K562 (cell line): Measurements from ENCODE around the gene MAP3K7. TPM values are rescaled to one million over a fixed set of nuclear protein-coding genes. Genes with fewer than 3 reads are reported as not detected.

Experiments used
- ATAC-seq: fragments of 200-7000 bp; cut with Tn5 transposase; 3 replicates; pipeline ENCODE4 v1.9.1; 2020; ENCODE audit warnings: moderate library complexity
- BruUV-seq: library from RNA; stranded (reverse); fragments of 400-500 nt; replicated peaks from 2 replicates; lab custom pipeline; 2021; lab: Mats Ljungman, UMichigan
- CTCF ChIA-PET: fragments of 300-600 bp; formaldehyde crosslinking; extraction: SDS; loops from one replicate; lab custom pipeline; 2021; ENCODE audit warnings: low intra/inter-chr PET ratio; lab: Yijun Ruan, JAX
- POLR2A ChIA-PET: fragments of 300-600, 350-650 bp; sonication (Branson Sonifier 250); formaldehyde crosslinking; extraction: SDS; loops from one replicate; lab custom pipeline; 2021; ENCODE audit warnings: antibody characterized with exemption, inconsistent platforms; lab: Yijun Ruan, JAX
- DNase-seq, 4 experiments: peaks; one replicate each; pipeline versions ENCODE4 v3.0.0 to v3.0.0-alpha.2; 2011 to 2018; ENCODE audit warnings: low spot score in 3 of 4, mixed read lengths in 3 of 4; ENCODE audit errors: extremely low read depth in 1 of 4
- FAIRE-seq: peaks from 2 replicates; lab custom pipeline; 2011; peaks lifted over from hg19 to GRCh38; lab: Jason Lieb, UNC
- H2AFZ ChIP-seq: 2 replicates; pipeline ENCODE4 v1.6.0; 2011; ENCODE audit warnings: low read depth, low read length, control low read depth, inconsistent platforms
- H3K27ac ChIP-seq: fragments of 200-600 bp; 3 replicates; pipeline ENCODE4 v1.8.0; 2011; ENCODE audit warnings: low read depth, mild to moderate bottlenecking, control low read depth, inconsistent platforms, low read length, moderate library complexity, mixed read lengths; ENCODE audit errors: extremely low read depth
- H3K27me3 ChIP-seq, 2 experiments: fragments of 300-600 bp in 1 of 2; 2 replicates in 1 of 2; 3 replicates in 1 of 2; pipeline versions ENCODE4 v1.6.0 to v1.8.0; 2011; ENCODE audit warnings: inconsistent platforms in 2 of 2, low read length in 2 of 2, mild to moderate bottlenecking in 1 of 2, mixed read lengths in 1 of 2, moderate library complexity in 1 of 2; ENCODE audit not compliant: control insufficient read depth in 2 of 2, insufficient read depth in 2 of 2
- H3K36me3 ChIP-seq: fragments of 300-600 bp; 3 replicates; pipeline ENCODE4 v1.8.0; 2011; ENCODE audit warnings: mild to moderate bottlenecking, low read length, inconsistent platforms; ENCODE audit not compliant: control insufficient read depth, insufficient read depth
- H3K4me1 ChIP-seq, 2 experiments: fragments of 200-600 bp in 1 of 2; replicated peaks in 1 of 2; 2 replicates in 1 of 2; 3 replicates in 1 of 2; pipeline versions ENCODE4 v1.5.1 to v1.8.0; 2011; ENCODE audit warnings: inconsistent platforms in 2 of 2, low read length in 2 of 2, mild to moderate bottlenecking in 1 of 2, mixed read lengths in 1 of 2, moderate library complexity in 1 of 2; ENCODE audit not compliant: control insufficient read depth in 2 of 2, insufficient read depth in 2 of 2
- H3K4me2 ChIP-seq: 2 replicates; pipeline ENCODE4 v1.6.1; 2011; ENCODE audit warnings: low read length, control low read depth, inconsistent platforms, mixed read lengths; ENCODE audit not compliant: insufficient read depth
- H3K4me3 ChIP-seq: fragments of 200-600 bp; sonication (generic), shearing (Covaris generic); 2 replicates; pipeline ENCODE4 v1.5.1; 2016; ENCODE audit warnings: control low read depth, inconsistent platforms
- H3K79me2 ChIP-seq: fragments of 200-600 bp; 3 replicates; pipeline ENCODE4 v1.8.0; 2011; ENCODE audit warnings: low read length, inconsistent platforms; ENCODE audit not compliant: control insufficient read depth, insufficient read depth
- H3K9ac ChIP-seq, 2 experiments: 2 replicates each; pipeline versions ENCODE4 v1.6.0 to v1.6.1; 2011; ENCODE audit warnings: low read depth in 2 of 2, low read length in 2 of 2, control low read depth in 1 of 2, inconsistent platforms in 1 of 2, mild to moderate bottlenecking in 1 of 2, mixed read lengths in 1 of 2; ENCODE audit not compliant: insufficient read depth in 1 of 2
- H3K9me1 ChIP-seq: one replicate; pipeline ENCODE4 v1.6.0; 2011; ENCODE audit warnings: inconsistent platforms, mild to moderate bottlenecking, low read length, moderate library complexity; ENCODE audit not compliant: control insufficient read depth, insufficient read depth
- H3K9me3 ChIP-seq: replicated peaks from 2 replicates; pipeline ENCODE4 v1.5.1; 2011; ENCODE audit warnings: low read depth, low read length, inconsistent platforms; ENCODE audit not compliant: control insufficient read depth, insufficient read depth
- H4K20me1 ChIP-seq: replicated peaks from 2 replicates; pipeline ENCODE4 v1.6.1; 2011; ENCODE audit warnings: low read length, inconsistent platforms, mixed read lengths; ENCODE audit not compliant: control insufficient read depth, insufficient read depth
- BMI1 ChIP-seq: fragments of 150-350 bp; IDR thresholded peaks from 2 replicates; pipeline ENCODE4 v1.6.1; 2014; ENCODE audit warnings: low read length
- CBFA2T3 ChIP-seq: fragments of 450-650 bp; IDR thresholded peaks from 2 replicates; pipeline ENCODE4 v1.6.1; 2017
- ELF2 ChIP-seq: fragments of 250-450 bp; sonication (Bioruptor Pico); IDR thresholded peaks from 2 replicates; pipeline ENCODE4 v1.5.0; 2021; ENCODE audit warnings: mild to moderate bottlenecking
- EP300 ChIP-seq: IDR thresholded peaks from 2 replicates; pipeline ENCODE4 v1.6.1; 2012; ENCODE audit warnings: low read length, improper control_type of control experiment
- GTF3C2 ChIP-seq: IDR thresholded peaks from 3 replicates; pipeline ENCODE4 v1.6.1; 2011; ENCODE audit warnings: borderline replicate concordance, mild to moderate bottlenecking, moderate library complexity; ENCODE audit not compliant: insufficient read length; ENCODE audit errors: extremely low read depth
- HDGF ChIP-seq: fragments of 450-650 bp; IDR thresholded peaks from 2 replicates; pipeline ENCODE4 v1.6.1; 2016
- IRF2 ChIP-seq: sonication (generic); formaldehyde crosslinking; IDR thresholded peaks from 2 replicates; pipeline ENCODE4 v1.8.1; 2022; ENCODE audit warnings: mild to moderate bottlenecking, missing genetic modification reagents
- MEIS2 ChIP-seq: fragments of 450-650 bp; IDR thresholded peaks from 2 replicates; pipeline ENCODE4 v1.6.1; 2014; ENCODE audit warnings: mild to moderate bottlenecking; ENCODE audit not compliant: partially characterized antibody
- NFE2 ChIP-seq: IDR thresholded peaks from 2 replicates; pipeline ENCODE4 v1.6.1; 2014; ENCODE audit warnings: antibody characterized with exemption, low read depth
- PYGO2 ChIP-seq: fragments of 450-650 bp; IDR thresholded peaks from 2 replicates; pipeline ENCODE4 v1.6.1; 2016; ENCODE audit warnings: mild to moderate bottlenecking, missing genetic modification characterization, moderate library complexity, missing compliant biosample characterization
- SMARCA4 ChIP-seq: fragments of 450-650 bp; IDR thresholded peaks from 2 replicates; pipeline ENCODE4 v1.6.1; 2016
- SMARCE1 ChIP-seq: fragments of 450-650 bp; IDR thresholded peaks from 2 replicates; pipeline ENCODE4 v1.7.1; 2016; ENCODE audit warnings: mild to moderate bottlenecking
- SPI1 ChIP-seq: IDR thresholded peaks from 2 replicates; pipeline ENCODE4 v1.6.1; 2011; ENCODE audit warnings: low read depth, low read length, control low read depth, borderline replicate concordance
- TRIM24 ChIP-seq, 2 experiments: fragments of 450-650 bp; IDR thresholded peaks; 2 replicates each; pipeline ENCODE4 v1.6.1; 2016
- ZNF277 ChIP-seq: fragments of 250-450 bp; sonication (Bioruptor Pico); IDR thresholded peaks from 2 replicates; pipeline ENCODE4 v1.8.0; 2022; ENCODE audit warnings: inconsistent platforms, mild to moderate bottlenecking, moderate library complexity, borderline replicate concordance
- ZNF444 ChIP-seq: fragments of 250-450 bp; sonication (Bioruptor Pico); IDR thresholded peaks from 2 replicates; pipeline ENCODE4 v1.4.0; 2020; ENCODE audit warnings: mild to moderate bottlenecking, moderate library complexity
- ZNF76 ChIP-seq: fragments of 250-450 bp; sonication (Bioruptor Pico); IDR thresholded peaks from 2 replicates; pipeline ENCODE4 v1.4.0; 2020; ENCODE audit warnings: mild to moderate bottlenecking, moderate library complexity, borderline replicate concordance
- WGBS: fragments of 100-300 bp; shearing (Covaris generic); methylation state at CpG from one replicate; pipeline ENCODE4 v1.1.6; 2016; ENCODE audit warnings: low coverage, mixed read lengths; ENCODE audit not compliant: insufficient coverage; ENCODE audit errors: missing lambda C conversion rate; 5-methylcytosine and 5-hydroxymethylcytosine counted together
- in situ Hi-C: fragments of 300-500 bp; cut with MboI; formaldehyde crosslinking; loops from 4 replicates; pipeline ENCODE4 v1.15.0; 2018; ENCODE audit warnings: inconsistent platforms, mixed read lengths
- intact Hi-C: fragments of 100-400 bp; cut with micrococcal nuclease; formaldehyde crosslinking; loops from 2 replicates; pipeline ENCODE4 v1.14.2; 2022
- polyA plus RNA-seq, 8 experiments: library from polyadenylated mRNA; depleted of rRNA in 4 of 8; stranded (reverse) in 5 of 8; unstranded in 3 of 8; fragments of >200 nt; fragmentation: Nextera tagmentation in 2 of 8; fragmentation: Illumina TruSeq in 1 of 8; extraction: Ambion mirVana in 2 of 8; extraction: Trizol in 1 of 8; gene quantifications; 2 replicates each; pipeline versions ENCODE4 v1.2.1 to v1.2.3, GENCODE V29; 2011 to 2014; ENCODE audit warnings: inconsistent platforms in 1 of 8, missing spikeins in 1 of 8
- total RNA-seq, 7 experiments: library from RNA; depleted of rRNA in 6 of 7; stranded (reverse); fragments of >200 nt in 6 of 7; fragmentation: Illumina TruSeq in 2 of 7; extraction: Trizol in 2 of 7; gene quantifications; 2 replicates each; pipeline versions ENCODE4 v1.2.1 to v1.2.3, GENCODE V29; 2011 to 2021; ENCODE audit warnings: low replicate concordance in 1 of 7
- TF ChIP-seq, protein P1 (sequence below), 2 experiments: fragments of 450-650 bp in 1 of 2; sonication (generic) in 1 of 2; formaldehyde crosslinking in 1 of 2; IDR thresholded peaks in 1 of 2; conservative IDR thresholded peaks in 1 of 2; 2 replicates each; pipeline versions ENCODE4 v1.6.1 to v1.8.1; 2016 to 2023; ENCODE audit warnings: mild to moderate bottlenecking in 2 of 2, moderate library complexity in 2 of 2, inconsistent platforms in 1 of 2, missing genetic modification reagents in 1 of 2
- TF ChIP-seq, protein P2 (sequence below): sonication (generic); formaldehyde crosslinking; IDR thresholded peaks from 2 replicates; pipeline ENCODE4 v1.8.0; 2022; ENCODE audit warnings: missing genetic modification reagents, mild to moderate bottlenecking, borderline replicate concordance

MAP3K7 gene
- total and polyA plus RNA-seq, 9 of the 15 experiments (the other 6 are each of a cell fraction or from before 2014, with no cell fraction given), result 13.4 to 60.9 (median 34.8) TPM

GRCh38 chr6:90493332-90493731 lies 93.5 kb downstream of the MAP3K7 start:
- no peaks in the 10 kb centered on the region for H4K20me1 ChIP-seq
- H3K27ac ChIP-seq, result no peak overlapping the region
- 9% methylated on average over 2 of the region's 2 CpGs for WGBS
- ATAC-seq (peak; percentile 28), FAIRE-seq (no peak), DNase-seq (no peak)
- H3K4me2 ChIP-seq, result no peak overlapping the region
- BruUV-seq, result no TSS peak
- no peaks in the 10 kb centered on the region for H3K79me2 ChIP-seq
- H2AFZ ChIP-seq, result no peak overlapping the region
- ChIA-PET CTCF (no interaction called here), POLR2A (interaction anchor here (0.6 to 1.2 kb wide), 2 partner anchors 36 to 618 kb away, joined by 3 read pairs; no protein-coding TSS in a partner anchor)
- no peak overlapping the region for H3K4me3 ChIP-seq
- H3K9ac ChIP-seq, result no peak overlapping the region
- H3K36me3 ChIP-seq, result no peaks in the 10 kb centered on the region
- in situ Hi-C loops, result no loop called here
- peaks cover 0 to 3% of the 10 kb centered on the region in 2 experiments; a peak in 2 of 5 replicates for H3K4me1 ChIP-seq
- H3K27me3 ChIP-seq, result no peaks in the 10 kb centered on the region
- H3K9me1 ChIP-seq, result no peaks in the 10 kb centered on the region
- no peaks in the 10 kb centered on the region for H3K9me3 ChIP-seq
- intact Hi-C loops, result no loop called here
- no peak for TF ChIP-seq ELF2 (CRISPR knock-in tag)
- peak; percentile 24 for TF ChIP-seq MEIS2
- peak; percentile 39; the same call in 1 of the 2 replicates for TF ChIP-seq EP300
- TF ChIP-seq TRIM24 (IDR thresholded peaks at IDR 0.05), result 0 out of 4 replicates have a peak, but pooled peaks of 1 of the 2 experiments have one; percentile 40
- peak; percentile 35; the same call in 1 of the 2 replicates for TF ChIP-seq SPI1
- no peak for TF ChIP-seq IRF2 (CRISPR knock-in tag)
- peak; percentile 39; the same call in 1 of the 2 replicates for TF ChIP-seq NFE2
- TF ChIP-seq ZNF277 (CRISPR knock-in tag), result no peak
- no peak for TF ChIP-seq PYGO2 (tag)
- no peak for TF ChIP-seq HDGF
- 0 out of 2 replicates have a peak, but pooled peaks have one; percentile 39 for TF ChIP-seq SMARCA4
- peak; percentile 60 for TF ChIP-seq CBFA2T3
- TF ChIP-seq SMARCE1, result peak; percentile 49
- no peak for TF ChIP-seq GTF3C2
- no peak for TF ChIP-seq ZNF444 (CRISPR knock-in tag)
- TF ChIP-seq BMI1, result no peak
- TF ChIP-seq, protein P1, sequence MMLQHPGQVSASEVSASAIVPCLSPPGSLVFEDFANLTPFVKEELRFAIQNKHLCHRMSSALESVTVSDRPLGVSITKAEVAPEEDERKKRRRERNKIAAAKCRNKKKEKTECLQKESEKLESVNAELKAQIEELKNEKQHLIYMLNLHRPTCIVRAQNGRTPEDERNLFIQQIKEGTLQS (IDR thresholded peaks at IDR 0.05), result peak; percentile 22; the same call in 1 of the 2 replicates
- TF ChIP-seq, protein P1 (CRISPR knock-in tag; conservative IDR thresholded peaks at IDR 0.05), result no peak
- TF ChIP-seq ZNF76 (CRISPR knock-in tag), result no peak
- TF ChIP-seq, protein P2, sequence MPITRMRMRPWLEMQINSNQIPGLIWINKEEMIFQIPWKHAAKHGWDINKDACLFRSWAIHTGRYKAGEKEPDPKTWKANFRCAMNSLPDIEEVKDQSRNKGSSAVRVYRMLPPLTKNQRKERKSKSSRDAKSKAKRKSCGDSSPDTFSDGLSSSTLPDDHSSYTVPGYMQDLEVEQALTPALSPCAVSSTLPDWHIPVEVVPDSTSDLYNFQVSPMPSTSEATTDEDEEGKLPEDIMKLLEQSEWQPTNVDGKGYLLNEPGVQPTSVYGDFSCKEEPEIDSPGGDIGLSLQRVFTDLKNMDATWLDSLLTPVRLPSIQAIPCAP, result no peak
